DMS 273 (cell line): ENCODE results near the gene ABHD2.
"Not testable (repeated sequence)": the region's sequence is repeated elsewhere in the genome, so short reads cannot be mapped to it uniquely, and the experiment has no call there.

Experiments used
- DNase-seq: peaks from one replicate; lab custom pipeline; 2025; ENCODE audit not compliant: unreplicated experiment; lab: John Stamatoyannopoulos, UW

Gene ABHD2

GRCh38 chr15:89136818-89137772 is 48.8 kb downstream of the ABHD2 start:
- DNase-seq: no peak

GRCh38 chr15:89137926-89138325 is 49.7 kb downstream of the ABHD2 start:
- DNase-seq: no peak

- DNase-seq: no peak
These were observed 50.9 kb downstream of the ABHD2 start for GRCh38 chr15:89138999-89139612.

- no peak for DNase-seq
These were observed 51.6 kb downstream of the ABHD2 start for GRCh38 chr15:89139613-89140499.

GRCh38 chr15:89140595-89140994 is 52.3 kb downstream of the ABHD2 start:
- DNase-seq: no peak

- not testable (repeated sequence) for DNase-seq
These were observed 52.9 kb downstream of the ABHD2 start for GRCh38 chr15:89141159-89141558.

- DNase-seq: no peak
These were observed 53.6 kb downstream of the ABHD2 start for GRCh38 chr15:89141885-89142284.

GRCh38 chr15:89142423-89142822 is 54.2 kb downstream of the ABHD2 start:
- no peak for DNase-seq

GRCh38 chr15:89143503-89144162 is 55.4 kb downstream of the ABHD2 start:
- DNase-seq: peak; percentile 17

GRCh38 chr15:89144491-89144890 is 56.2 kb downstream of the ABHD2 start:
- DNase-seq: no peak

GRCh38 chr15:89146366-89146765 is 58.1 kb downstream of the ABHD2 start:
- no peak for DNase-seq

- no peak for DNase-seq
These were observed 59.9 kb downstream of the ABHD2 start for GRCh38 chr15:89148126-89148525.

- DNase-seq: no peak
These were observed 61.3 kb downstream of the ABHD2 start for GRCh38 chr15:89149501-89150101.

- no peak for DNase-seq
These were observed 62.0 kb downstream of the ABHD2 start for GRCh38 chr15:89150287-89150686.

GRCh38 chr15:89150762-89151664 is 62.8 kb downstream of the ABHD2 start:
- no peak for DNase-seq

GRCh38 chr15:89155122-89155521 is 66.9 kb downstream of the ABHD2 start:
- DNase-seq: no peak

GRCh38 chr15:89155656-89156055 is 67.4 kb downstream of the ABHD2 start:
- no peak for DNase-seq

GRCh38 chr15:89157061-89157460 is 68.8 kb downstream of the ABHD2 start:
- no peak for DNase-seq

- DNase-seq: no peak
These were observed 69.8 kb downstream of the ABHD2 start for GRCh38 chr15:89157918-89158564.
